Bone marrow (tissue), 2 donors: ENCODE measurements around the gene BORCS6.

ENCODE experiments used
- DNase-seq, 2 donors: peaks; one replicate each; lab custom pipeline; 2025; lab: John Stamatoyannopoulos, UW

BORCS6 gene

DNA sequence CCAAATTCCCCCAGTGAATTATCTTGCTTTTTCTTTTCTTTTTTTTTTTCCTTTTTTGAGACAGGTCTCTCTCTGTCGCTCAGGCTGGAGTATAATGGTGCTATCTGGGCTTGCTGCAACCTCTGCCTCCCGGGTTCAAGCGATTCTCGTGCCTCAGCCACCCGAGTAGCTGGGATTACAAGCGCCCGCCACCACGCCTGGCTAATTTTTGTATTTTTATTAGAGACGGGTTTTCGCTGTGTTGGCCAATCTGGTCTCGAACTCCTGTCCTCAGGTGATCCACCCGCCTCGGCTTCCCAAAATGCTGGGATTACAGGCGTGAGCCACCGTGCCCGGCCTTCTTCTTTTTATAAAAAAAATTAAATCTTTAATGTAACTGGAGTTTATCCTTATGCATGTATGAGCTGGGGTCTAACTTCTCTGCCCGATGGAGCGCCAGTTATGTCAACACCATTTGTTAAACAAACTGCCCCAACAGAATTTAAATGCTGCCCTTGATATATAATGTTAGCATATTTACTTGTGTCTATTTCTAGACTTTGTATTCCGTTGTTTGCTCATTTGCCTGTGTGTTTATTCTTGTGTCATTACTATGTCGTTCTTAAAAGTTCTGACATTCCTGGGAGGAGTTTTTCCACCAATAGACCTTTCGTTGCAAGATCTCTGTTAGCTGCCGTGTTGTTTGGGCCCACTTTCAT, 20.9 kb upstream of the BORCS6 start:
- no peak for DNase-seq

DNA sequence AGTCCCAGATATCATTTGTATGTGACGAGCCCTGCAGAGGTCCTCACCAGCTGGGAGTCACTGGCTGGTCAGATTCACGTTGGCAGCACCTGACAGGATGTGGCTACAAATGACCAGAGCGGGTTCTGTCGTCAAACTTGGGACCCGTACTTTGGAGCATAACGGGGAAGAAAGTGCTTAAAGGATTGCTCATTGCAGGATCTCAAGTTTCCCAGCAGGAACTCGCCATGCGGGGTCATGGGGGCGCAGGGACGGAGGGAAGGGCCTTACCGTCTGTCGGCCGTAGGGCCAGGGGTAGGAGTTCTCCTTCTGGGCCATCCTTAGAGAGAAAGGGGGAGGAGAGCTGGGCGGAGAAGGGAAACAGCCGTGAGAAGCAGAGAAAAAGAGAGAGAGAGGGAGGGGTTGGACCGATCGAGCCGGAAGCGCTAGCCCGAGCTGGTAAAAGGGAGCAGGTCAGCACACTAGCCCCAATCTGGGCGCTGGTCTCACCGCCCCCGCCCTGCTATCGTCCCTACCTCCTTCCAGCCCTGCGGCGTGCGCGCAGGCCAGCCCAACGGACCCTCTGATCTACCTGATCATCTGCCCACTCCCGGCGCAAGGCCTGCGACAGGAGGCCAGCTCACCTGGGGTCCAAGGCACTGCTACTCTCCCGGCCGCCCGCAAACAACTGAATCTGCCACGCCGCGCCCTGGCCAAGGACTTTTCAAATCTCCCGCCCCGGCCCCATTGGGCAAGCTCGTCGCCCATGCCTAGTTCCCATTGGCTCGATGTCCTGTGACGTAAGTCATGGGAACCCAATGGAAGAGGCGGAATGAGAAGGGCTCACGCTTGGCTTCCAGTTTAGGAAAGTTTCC, 20.2 kb upstream of the BORCS6 start, which contains the start of gene AURKB:
AURKB (minus strand) TSS at position 669 of the 854 bp plus-strand sequence; CDS start at position 318, 351 bp downstream.
- DNase-seq: peak; percentile 73 to 81

DNA sequence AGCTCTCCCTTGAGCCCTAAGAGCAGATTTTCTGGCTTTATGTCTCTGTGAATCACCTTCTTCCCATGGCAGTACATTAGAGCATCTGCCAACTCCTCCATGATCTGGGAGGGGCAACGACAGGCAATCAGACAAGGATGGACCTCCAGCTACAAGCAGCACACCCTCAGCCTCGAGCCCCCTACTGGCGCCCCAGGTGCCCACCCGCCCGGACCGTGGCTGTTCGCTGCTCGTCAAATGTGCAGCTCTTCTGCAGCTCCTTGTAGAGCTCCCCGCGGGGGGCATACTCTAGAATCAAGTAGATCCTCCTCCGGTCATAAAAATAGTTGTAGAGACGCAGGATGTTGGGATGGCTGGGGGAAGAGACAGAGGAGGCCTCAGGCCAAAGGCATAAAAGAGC, 16.6 kb upstream of the BORCS6 start:
- DNase-seq: no peak

DNA sequence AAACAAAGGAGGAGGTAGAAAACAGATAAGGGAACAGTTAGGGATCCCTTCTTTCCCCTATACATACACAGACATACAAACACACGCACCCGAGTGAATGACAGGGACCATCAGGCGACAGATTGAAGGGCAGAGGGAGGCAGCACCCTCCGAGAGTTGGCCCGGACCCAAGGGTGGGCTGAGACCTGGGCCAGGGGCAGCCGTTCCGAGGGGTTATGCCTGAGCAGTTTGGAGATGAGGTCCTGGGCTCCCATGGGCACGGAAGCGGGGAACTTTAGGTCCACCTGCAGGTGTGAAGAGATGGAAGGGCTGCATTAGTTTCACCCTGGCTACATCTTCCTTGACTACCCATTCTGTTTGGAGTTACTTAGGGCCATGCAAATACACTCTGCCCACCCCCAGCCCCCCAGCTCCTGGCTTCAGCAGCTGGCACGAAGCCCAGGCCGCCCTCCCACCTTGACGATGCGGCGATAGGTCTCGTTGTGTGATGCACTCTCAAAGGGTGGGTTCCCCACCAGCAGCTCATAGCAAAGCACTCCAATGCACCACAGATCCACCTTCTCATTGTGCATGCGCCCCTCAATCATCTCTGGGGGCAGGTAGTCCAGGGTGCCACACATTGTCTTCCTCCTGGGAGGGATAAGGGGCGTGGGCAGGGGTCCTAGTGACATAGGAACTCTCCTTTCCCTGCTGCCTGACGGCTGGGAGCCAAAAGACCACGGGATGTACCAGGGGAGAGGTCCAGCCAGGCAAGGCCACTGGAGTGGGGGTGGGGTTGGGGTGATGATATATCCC, 15.0 kb upstream of the BORCS6 start:
- DNase-seq: no peak

DNA sequence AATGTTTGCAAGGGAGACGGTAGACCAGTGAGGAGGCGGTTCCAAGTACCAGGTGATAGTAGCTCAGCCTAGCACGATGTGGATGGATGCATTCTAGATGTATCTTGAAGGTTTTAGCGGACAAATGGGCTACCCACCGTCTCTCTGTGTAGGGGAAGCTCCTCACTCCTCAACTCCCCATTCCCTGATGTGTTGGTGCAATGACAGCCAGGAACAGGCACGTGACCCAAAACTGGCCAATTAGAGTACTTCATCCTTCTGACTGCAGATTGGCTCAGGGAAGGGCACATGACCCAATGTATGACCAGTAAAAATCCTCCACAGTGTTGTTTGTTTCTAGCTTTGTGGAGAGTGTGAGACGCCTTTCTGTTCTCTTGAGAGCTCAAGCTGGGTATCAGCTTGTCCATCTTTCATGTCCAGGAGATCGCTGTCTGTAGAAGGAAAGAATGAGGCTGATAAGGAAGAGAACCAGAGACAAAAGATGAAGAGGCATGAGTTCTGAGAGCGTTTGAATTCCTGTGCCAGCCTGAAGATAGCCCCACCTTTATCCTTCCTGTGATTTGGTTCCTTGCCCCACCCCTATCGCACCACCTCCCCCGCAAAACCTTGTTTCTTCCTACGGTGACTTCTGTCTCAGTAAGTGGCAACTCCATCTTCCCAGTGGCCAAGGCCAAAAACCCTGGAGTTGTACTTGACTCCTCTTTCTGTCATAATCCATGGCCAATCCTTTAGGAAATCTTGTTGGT, 2.3 kb upstream of the BORCS6 start:
- peak; percentile 10 to 83 for DNase-seq

DNA sequence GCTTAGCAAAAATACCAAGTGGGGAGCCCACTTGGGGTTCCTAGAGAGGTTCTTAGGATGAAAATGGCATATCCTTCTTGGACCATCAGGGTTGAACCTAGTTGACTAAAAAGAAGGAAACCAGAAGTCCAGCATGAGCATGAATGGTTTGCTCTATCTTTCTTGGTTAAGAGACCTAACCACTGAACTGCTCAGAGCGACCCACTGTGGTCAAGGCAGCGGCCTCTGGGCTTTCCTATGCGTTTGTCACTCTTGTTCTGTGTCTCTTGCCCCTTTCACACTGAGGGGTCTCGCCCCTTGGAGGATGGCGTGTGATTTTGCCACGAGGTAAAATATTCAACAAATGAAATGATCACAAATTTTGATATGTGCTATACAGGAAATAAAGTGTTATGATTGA, 526 bp upstream of the BORCS6 start:
- no peak for DNase-seq

DNA sequence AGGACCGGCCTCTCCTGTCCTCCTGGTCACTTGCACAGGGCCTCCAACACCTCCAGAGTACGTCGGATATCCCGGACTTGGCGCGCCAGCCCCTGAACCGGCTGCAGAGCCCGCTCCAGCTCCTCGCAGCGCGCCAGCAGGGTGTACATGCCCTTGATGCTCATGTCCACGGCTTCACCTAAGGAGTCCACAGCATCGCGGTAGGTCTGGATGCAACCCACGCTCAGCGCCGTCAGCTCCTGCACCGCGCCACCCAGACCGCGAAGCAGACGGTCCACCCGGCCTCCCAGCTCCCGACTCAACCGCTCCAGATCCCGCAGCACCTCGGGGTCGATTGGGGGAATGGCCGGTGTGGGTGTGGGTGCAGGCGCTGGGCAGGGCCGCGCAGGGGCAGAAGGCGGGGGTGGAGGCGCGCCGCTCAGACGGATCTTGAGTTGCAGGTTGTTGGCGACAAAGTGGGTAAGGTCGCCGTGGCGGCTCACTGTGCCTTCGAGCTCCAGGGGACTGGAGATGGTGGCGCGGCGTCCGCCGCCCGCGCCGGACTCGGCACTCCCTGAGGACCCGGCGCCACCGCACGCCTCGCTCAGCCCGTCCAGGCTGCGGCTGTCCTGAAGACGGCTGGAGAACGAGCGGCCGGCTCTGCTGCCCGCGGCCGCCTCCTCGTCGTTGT, 804 bp downstream of the BORCS6 start:
- DNase-seq: no peak

DNA sequence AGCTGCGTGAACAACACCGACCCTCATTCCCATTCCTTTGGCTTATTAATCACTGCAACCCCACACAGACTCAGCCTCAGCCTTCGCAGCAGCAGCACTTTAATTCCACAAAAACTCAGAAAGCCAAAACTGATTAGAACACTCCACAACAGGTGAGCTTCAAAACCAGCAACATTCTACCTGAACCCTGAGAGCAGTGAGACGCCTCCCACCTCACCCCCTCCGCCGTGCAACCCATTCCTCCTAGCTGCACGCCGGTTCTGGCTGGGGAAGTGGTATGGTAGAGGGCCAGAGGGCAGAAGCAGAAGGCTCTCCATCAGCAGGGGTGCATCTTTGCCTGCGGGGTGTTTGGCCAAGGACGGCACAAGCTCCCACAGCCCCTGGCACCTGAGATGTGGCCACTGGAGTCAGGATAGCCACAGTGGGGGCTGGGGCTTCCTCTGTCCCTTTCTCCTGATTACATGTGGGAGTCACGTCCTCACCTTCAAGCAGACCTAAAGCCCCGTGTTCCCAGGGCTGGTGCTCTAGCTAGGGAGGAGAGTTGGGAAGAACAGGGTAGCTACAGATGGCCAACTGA, 1.6 kb downstream of the BORCS6 start:
- no peak for DNase-seq

DNA sequence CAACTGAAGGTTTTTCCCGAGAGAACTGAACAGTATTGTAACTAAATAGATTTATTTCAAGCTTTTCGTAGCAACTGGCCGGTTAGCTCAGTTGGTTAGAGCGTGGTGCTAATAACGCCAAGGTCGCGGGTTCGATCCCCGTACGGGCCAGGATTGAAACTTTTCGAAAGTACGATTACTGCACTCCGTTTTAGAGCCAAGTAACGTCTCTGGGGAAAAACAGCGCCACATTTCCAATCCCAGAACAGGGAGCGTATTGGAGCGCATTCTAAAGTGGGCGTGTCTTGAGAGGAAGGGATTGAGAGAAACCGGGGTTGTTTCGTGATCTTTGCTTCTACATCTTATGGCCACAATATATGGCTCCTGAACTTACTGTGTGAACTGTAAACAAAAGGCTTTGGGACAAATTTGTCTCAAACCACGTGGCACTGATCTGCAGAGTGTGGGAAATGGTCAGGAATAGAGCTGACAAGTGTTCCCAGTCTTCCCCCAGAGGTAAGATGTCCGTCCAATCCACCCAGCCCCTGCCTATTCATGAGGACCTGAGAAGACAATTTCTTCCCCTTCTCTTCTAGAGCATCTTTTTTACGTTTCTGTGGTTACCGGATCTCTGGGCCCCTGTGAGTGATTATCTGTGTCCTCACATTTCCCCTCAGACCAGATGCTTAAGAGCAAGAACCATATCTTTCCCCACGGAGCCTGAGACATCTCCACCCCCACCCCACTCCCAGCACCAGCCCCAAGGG, 2.3 kb downstream of the BORCS6 start:
- peak; percentile 83 to 95 for DNase-seq

DNA sequence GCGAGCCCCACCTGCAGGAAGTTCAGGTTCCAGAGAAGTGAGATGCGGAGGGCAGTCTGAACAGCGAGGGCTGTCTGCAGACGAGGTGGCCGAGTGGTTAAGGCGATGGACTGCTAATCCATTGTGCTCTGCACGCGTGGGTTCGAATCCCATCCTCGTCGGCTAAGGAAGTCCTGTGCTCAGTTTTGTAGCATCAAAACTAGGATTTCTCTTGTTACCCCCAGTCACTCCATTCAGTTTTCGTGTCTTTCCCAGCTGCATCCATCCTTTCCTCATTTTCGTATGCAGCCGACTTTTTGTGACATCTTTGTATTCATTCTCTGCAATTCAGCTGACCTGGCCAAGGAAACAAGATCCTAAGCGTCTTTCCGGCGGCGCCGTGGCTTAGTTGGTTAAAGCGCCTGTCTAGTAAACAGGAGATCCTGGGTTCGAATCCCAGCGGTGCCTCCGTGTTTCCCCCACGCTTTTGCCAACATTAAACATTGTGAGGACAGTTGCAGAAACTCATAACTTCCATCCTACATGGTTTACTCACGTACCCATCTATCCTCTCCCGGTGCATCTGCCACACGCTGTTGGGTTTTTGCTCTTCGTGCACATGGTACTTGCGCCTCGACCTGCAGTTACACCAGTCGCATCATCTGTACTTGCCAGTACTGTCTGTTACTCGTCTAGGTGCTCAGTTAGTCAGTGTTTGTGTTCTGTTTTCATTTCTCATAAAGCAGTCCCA, 3.0 kb downstream of the BORCS6 start:
- peak; percentile 91 to 92 for DNase-seq

DNA sequence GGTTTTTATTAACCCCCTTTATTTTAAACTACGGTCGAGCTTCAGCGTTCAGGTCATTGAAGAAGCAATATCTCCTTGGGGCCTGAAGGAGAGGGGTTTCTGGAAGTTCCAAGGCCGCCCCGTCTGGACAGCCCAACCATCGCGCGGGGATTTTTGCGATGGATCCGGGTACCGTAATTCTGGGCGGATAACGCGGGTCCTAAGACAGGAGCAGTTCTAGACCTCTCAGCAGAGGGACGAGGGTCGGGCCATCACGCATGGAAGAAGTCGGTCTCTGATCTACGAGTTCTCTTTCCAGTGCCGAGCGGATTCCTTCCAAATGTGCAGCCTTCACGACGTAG, 3.6 kb downstream of the BORCS6 start:
- DNase-seq: no peak

DNA sequence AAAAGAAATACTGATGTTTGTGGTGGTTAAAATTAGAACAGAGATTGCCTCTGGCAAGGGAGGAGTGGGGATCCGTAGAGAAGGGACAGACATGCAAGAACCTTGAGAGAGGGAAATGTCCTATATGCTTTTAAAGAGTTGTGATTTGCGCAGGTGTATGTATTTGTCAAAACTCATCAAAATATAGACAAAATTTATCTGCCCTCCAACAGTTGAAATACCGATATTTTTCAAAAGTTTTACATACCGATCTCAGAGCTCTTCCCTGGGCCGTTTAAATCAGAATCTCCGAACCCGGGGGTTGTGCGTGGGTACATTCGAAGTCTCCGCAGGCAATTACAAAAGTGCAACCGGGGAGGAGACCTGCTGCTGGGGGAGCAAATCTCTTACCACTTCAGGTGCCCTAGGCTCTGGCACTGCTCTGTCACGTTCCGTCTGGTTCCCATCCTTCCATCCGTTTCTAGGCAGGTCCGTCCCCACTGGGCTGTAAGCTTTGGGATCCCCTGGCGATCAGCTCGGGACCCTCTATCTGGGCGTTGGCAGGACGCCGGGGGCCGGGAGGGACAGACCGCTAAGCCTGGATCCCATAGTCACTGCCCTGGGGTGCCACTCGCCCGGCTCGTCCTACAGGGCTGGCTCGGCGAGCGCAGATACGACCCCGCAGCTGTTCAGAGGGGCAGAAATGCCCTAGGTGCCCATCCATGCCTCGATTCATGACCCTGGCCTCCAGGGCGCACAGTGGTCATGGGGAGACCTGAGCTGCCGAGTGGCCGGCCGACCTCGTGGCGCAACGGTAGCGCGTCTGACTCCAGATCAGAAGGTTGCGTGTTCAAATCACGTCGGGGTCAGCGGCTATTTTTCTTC, 4.2 kb downstream of the BORCS6 start:
- peak; percentile 50 to 92 for DNase-seq

DNA sequence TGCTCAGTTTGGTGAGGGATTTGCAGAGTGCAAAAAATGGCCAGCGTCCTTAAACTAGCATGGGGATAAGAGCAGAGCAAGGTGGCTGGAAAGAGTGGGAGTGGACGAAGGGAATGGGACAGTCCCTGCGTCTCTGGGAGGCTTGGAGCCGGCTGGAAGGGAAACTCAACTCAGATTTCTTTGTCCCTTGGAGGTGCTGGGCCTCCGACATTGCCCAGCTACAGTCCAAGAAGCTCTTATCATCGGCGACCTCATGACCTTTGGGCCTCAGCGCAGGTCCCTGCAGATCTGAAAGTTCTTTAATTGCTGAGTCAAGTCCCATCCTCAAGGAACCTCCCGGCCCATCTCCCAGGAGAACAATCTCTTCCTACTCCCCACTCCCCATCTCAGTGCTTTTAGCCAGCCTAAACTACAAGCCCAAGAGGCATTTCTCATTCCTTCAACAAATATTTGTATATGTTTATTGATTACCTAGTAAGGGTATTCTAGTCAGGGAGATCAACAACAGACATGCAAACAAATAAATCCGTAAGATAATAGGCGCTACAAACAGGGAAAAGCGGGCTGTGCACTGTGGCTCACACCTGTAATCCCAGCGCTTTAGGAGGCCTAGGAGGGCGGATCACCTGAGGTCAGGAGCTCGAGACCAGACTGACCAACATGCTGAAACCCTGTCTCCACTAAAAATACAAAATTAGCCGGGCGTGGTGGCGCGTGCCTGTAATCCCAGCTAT, 12.8 kb downstream of the BORCS6 start:
- DNase-seq: no peak

DNA sequence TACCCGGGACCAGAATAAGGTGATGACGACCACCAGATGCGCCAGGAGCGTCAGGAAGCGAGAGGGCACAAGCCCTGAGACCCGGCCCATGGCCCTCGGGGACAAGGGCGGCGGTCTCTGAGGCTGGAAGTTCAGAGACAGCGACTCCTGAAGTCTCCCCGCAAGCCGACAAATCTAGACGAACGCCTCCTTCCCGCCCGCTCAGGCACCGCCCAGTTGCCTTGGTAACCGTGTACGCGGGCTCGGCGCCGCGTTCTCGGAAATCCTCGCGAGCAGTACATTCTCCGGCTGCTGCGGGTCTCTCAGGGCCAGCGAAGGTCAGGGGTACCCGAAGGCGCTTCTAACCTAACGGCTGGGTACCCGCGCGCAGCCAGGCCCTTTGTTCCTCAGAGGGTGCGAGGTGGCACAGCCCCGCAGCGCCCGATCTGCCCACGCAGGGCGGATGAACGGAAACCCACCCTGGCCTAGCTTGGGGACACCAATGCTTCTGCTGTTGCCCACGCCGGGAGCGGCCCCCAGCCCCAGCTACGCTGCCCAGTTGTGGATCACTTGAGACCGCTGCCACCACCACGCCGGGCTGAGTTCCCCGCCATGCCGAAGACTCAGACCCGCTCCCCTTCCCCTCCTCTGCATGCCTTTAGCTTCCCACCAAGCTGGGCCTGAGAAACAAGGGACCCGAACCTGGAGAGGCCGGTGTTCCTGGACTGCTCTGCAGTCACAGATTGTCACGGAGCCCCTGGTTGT, 13.6 kb downstream of the BORCS6 start, which contains the start of gene TMEM107:
TMEM107 (minus strand) TSS at position 184 of the 744 bp plus-strand sequence; CDS start at position 90, 94 bp downstream.
- peak; percentile 67 to 75 for DNase-seq

DNA sequence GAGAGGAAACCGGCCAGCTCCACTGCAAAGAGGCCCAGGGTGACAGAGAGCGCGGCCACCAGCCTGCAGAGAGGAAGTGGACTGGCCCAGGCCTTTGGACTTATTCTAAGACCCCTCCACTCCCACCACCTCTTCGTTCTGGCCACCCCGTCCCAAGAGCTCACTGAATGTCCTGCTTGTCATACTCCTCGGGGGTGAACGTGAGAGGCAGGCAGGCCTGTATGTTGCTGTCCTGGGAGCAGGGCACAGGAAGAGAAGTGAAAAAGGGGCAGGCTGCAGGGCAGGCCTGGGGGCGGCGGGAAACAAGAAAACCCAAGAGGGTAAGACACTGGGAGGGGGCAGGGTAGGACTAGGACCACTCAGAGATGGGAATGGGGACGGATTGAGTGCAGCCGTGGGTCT, 14.2 kb downstream of the BORCS6 start:
- DNase-seq: no peak

DNA sequence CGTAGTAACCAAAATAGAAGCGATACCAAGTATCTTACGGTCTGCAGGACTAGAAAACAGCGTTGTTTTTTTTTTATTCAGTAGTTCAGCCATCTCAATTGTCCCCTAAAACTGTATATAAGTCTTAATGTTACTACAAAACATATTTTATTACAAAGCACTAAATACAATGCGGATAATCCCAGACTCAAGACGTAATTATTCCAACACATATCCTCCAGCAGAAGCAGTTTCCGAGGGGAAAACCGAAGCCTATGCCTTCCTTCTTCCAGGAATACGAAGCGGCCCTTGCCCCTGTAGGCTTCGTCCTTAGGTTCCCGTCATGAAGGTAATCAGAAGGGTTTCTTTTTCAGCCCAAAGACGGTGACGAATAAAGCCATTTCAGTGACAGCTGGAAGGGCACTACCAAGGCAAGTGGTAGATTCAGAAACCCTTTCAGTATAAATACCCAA, 16.1 kb downstream of the BORCS6 start:
- no peak for DNase-seq
